Thoracic aorta (tissue), 2 donors: ENCODE data around the gene MITD1. TPM values are rescaled to one million over a fixed set of nuclear protein-coding genes. Genes with fewer than 3 reads are reported as not detected.
"Not testable (repeated sequence)": the region's sequence is repeated elsewhere in the genome, so short reads cannot be mapped to it uniquely, and the experiment has no call there.

Experiments used
- ATAC-seq: fragments of 150-250 bp; one replicate; pipeline ENCODE4 v1.8.0; 2017; ENCODE audit warnings: low read depth; ENCODE audit not compliant: insufficient number of reproducible peaks, low FRiP score
- DNase-seq: peaks from one replicate; pipeline ENCODE4 v3.0.0-alpha.2; 2020; ENCODE audit warnings: low spot score
- H3K27ac ChIP-seq, 2 donors: fragments of 200-600 bp; sonication (generic); 1 replicate in 1 of 2; 2 replicates in 1 of 2; pipeline ENCODE4 v1.5.1; 2016; ENCODE audit warnings: mild to moderate bottlenecking in 2 of 2, moderate library complexity in 2 of 2
- H3K27me3 ChIP-seq: fragments of 200-600 bp; sonication (generic); replicated peaks from 2 replicates; pipeline ENCODE4 v1.6.0; 2016; ENCODE audit warnings: mild to moderate bottlenecking; ENCODE audit not compliant: insufficient read depth
- H3K36me3 ChIP-seq: fragments of 200-600 bp; sonication (generic); one replicate; pipeline ENCODE4 v1.5.1; 2016
- H3K4me1 ChIP-seq, 2 donors: fragments of 200-600 bp; sonication (generic); 1 replicate in 1 of 2; 2 replicates in 1 of 2; pipeline versions ENCODE4 v1.5.1 to v1.6.0; 2016; ENCODE audit warnings: low read depth in 2 of 2, mild to moderate bottlenecking in 1 of 2; ENCODE audit not compliant: control insufficient read depth in 1 of 2
- H3K4me3 ChIP-seq: fragments of 200-600 bp; sonication (generic); 2 replicates; pipeline ENCODE4 v1.5.1; 2016; ENCODE audit warnings: mild to moderate bottlenecking
- H3K9me3 ChIP-seq: fragments of 200-600 bp; sonication (generic); 2 replicates; pipeline ENCODE4 v1.5.1; 2016
- total RNA-seq, 2 donors: library from RNA; depleted of rRNA; stranded (reverse); fragments of >200 nt; gene quantifications; one replicate each; pipeline versions ENCODE4 v1.1.0 to v1.2.3, GENCODE V29; 2016
- TF ChIP-seq, protein P1 (sequence below): fragments of 200-600 bp; sonication (generic); IDR thresholded peaks from one replicate; pipeline ENCODE4 v1.5.1; 2019; ENCODE audit warnings: antibody characterized with exemption

MITD1 gene
- total RNA-seq, 2 donors from 2014 or later = 12.0 to 25.9 TPM

DNA sequence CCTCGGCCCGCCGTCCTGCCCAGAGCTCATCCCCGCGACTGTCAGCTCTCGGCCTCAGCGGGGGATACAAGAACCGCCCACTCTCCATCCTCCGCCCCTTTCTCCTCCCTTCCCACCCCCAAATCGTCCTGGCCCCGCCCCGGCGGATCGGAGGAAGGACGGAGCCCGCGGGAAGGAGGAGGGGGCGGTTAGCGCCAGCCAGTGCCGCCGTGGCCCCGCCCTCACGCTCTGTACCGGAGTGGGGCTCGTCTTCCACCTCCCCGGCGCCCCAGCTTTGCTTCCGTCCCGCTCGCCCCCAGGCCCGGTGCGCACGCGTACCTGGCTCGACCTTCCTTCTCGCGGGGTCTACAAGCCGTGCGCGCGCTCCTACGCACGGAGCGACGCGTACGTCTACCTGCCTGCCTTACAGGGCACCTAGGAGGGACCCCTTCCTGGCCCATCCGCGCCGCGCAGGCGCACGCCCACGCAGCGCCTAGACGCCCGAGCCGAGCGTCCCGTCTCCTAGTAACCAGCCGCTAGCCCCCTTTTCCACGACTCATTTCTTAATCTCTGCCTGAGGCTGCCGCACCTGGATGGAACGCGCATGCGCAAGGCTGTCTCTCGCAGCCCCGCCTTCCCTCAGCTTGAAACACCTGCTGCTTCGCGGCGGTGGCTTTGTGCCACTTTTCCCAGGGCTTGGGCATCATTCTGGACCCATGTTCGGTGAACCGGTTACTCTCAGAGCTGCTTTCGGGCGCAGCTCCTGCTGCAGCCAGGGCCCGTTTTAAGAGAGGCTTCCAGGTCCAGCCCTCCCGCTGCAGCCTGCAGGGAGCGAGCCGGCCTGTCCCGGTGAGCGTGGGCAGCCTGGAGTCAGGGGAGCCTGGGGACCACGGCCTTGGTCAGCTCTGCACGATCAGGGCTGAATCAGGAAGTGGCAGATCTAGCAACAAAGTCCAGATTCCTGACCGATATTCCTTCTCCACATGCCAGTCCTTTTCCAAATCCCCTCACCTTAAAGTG is 39.4 kb downstream of the MITD1 start, which contains the start of gene C2orf15:
Gene C2orf15 (plus strand): TSS at position 598 of the 999 bp plus-strand sequence. CDS start 8,852 bp downstream, outside the sequence.
- Histone ChIP-seq H3K4me3 (peak within 1 kb of the TSS; percentile 82), H3K27ac (peak within 1 kb of the TSS; percentile 55 to 67), H3K36me3 (no peaks in the 10 kb centered on the region), H3K27me3 (no peaks in the 10 kb centered on the region), H3K9me3 (no peaks in the 10 kb centered on the region), H3K4me1 (peaks cover 0 to 11% of the 10 kb centered on the region in 2 donors)
- ATAC-seq (peak; percentile 91), DNase-seq (peak; percentile 81)
- TF ChIP-seq, protein P1, sequence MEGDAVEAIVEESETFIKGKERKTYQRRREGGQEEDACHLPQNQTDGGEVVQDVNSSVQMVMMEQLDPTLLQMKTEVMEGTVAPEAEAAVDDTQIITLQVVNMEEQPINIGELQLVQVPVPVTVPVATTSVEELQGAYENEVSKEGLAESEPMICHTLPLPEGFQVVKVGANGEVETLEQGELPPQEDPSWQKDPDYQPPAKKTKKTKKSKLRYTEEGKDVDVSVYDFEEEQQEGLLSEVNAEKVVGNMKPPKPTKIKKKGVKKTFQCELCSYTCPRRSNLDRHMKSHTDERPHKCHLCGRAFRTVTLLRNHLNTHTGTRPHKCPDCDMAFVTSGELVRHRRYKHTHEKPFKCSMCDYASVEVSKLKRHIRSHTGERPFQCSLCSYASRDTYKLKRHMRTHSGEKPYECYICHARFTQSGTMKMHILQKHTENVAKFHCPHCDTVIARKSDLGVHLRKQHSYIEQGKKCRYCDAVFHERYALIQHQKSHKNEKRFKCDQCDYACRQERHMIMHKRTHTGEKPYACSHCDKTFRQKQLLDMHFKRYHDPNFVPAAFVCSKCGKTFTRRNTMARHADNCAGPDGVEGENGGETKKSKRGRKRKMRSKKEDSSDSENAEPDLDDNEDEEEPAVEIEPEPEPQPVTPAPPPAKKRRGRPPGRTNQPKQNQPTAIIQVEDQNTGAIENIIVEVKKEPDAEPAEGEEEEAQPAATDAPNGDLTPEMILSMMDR = no peak

DNA sequence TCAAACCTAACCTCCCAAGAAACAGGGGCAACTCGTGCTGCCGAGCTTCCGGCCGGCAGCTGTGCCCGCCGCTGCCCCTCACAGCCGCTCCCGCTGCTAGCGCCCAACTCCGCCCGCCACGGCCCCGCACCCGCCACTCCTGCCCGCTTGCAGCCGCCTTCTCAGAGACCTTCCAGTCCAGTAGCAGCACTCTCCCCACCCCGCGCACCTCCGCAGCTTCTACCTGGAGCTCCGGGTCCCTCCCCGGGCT is 40.1 kb downstream of the MITD1 start:
- TF ChIP-seq, protein P1 = no peak
- peak overlapping the region; percentile 55 to 67 for H3K27ac ChIP-seq
- H3K9me3 ChIP-seq = no peaks in the 10 kb centered on the region
- no peaks in the 10 kb centered on the region for H3K27me3 ChIP-seq
- no peaks in the 10 kb centered on the region for H3K36me3 ChIP-seq
- peak overlapping the region; percentile 82 for H3K4me3 ChIP-seq
- ATAC-seq (no peak), DNase-seq (no peak)
- H3K4me1 ChIP-seq = peaks cover 0 to 11% of the 10 kb centered on the region in 2 donors

DNA sequence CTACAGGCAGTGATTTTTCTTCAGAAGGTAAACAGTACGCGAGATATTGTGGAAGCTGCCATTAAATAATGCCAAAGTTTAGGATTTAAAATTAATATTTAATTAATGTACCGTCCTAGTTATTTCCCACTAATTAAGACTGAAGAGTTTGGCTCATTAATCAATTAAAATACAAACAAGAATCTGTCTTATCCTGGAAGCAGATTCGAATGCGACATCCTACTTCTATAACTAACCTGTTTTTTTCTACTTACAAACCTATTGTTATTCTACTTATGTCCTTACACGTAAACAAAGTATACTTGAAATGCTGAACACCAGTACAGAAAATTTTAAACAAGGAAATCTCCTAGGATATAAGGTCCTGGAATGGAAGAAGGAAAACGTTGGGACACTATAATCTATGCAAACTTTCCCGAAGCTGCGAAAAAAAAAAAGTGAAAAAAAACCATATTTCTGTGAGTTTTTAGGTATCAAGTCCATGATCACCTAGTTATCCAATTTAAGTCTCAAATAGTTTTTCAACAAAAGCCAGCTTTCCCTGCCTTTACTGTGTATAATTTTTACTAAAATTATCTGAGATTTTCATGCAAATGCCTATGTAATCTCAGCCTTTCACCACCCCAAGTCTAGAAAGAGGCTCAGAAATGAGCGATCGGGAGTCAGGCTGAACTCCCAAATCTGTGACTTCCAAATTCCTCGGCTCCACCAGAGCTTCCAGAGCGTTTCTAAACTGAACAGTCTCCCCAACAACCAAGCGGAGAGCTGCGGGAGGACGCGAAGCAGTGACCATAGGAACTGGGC is 40.6 kb downstream of the MITD1 start:
- H3K9me3 ChIP-seq = no peaks in the 10 kb centered on the region
- TF ChIP-seq, protein P1 = no peak
- ATAC-seq (peak; percentile 45), DNase-seq (no peak)
- peak overlapping the region; percentile 82 for H3K4me3 ChIP-seq
- H3K36me3 ChIP-seq = no peaks in the 10 kb centered on the region
- H3K4me1 ChIP-seq = peaks cover 0 to 11% of the 10 kb centered on the region in 2 donors
- H3K27ac ChIP-seq = peak overlapping the region; percentile 55 to 67
- no peaks in the 10 kb centered on the region for H3K27me3 ChIP-seq

DNA sequence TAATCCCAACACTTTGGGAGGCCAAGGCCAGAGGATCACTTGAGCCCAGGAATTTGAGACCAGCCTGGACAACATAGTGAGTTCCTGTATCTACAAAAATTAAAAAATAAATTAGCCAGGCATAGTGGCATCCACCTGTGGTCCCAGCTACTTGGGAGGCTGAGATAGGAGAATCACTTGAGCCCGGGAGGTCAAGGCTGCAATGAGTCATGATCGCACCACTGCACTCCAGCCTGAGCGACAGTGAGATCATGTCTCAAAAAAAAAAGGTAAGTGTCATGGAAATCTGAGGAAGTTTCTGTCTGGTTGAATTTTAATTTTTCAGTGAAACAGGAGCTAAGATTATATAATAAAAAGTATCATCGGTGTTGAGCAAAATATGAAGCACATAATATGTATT is 41.9 kb downstream of the MITD1 start:
- ATAC-seq (no peak), DNase-seq (no peak)
- Histone ChIP-seq H3K27ac (no peak overlapping the region), H3K27me3 (no peaks in the 10 kb centered on the region), H3K4me3 (no peak overlapping the region), H3K4me1 (peaks cover 0 to 11% of the 10 kb centered on the region in 2 donors), H3K9me3 (peaks cover 1% of the 10 kb centered on the region), H3K36me3 (no peaks in the 10 kb centered on the region)
- TF ChIP-seq, protein P1 = no peak

- not testable (repeated sequence) for H3K36me3 ChIP-seq, H3K4me1 ChIP-seq, H3K4me3 ChIP-seq, ATAC-seq, DNase-seq, H3K27me3 ChIP-seq, H3K27ac ChIP-seq
- peaks cover 31% of the 10 kb centered on the region for H3K9me3 ChIP-seq
Observed at GRCh38 chr2:99135044-99135556, 45.8 kb downstream of the MITD1 start.
